Stomach (tissue), 4 donors: ENCODE data around the gene LRFN2.

Source experiments
- CTCF ChIP-seq, 7 experiments: fragments of 450-650 bp in 4 of 7; fragments of 200-600 bp in 3 of 7; sonication (generic) in 3 of 7; IDR thresholded peaks; one replicate each; pipeline ENCODE4 v1.5.1; 2016 to 2019; ENCODE audit warnings: antibody characterized with exemption in 7 of 7, control low read depth in 2 of 7, mild to moderate bottlenecking in 1 of 7
- EP300 ChIP-seq: sonication (generic); formaldehyde crosslinking; IDR thresholded peaks from one replicate; pipeline ENCODE4 v1.6.1; 2017; ENCODE audit warnings: antibody characterized with exemption
- POLR2A ChIP-seq, 4 donors: fragments of 450-650 bp; IDR thresholded peaks; one replicate each; pipeline ENCODE4 v1.6.1; 2016; ENCODE audit warnings: antibody characterized with exemption in 4 of 4, control low read depth in 2 of 4, mild to moderate bottlenecking in 1 of 4, moderate library complexity in 1 of 4

- TF ChIP-seq CTCF (IDR thresholded peaks at IDR 0.05) (no peak), POLR2A (IDR thresholded peaks at IDR 0.05) (no peak), EP300 (no peak)
Measured at GRCh38 chr6:40379811-40380210, 207.4 kb downstream of the LRFN2 start.
